Activated CD8-positive, alpha-beta memory T cell treated with anti-CD3 and anti-CD28 coated beads for 36 hours (primary cell): Measurements from ENCODE around the gene CDC42EP3. TPM values are rescaled to one million over a fixed set of nuclear protein-coding genes. Genes with fewer than 3 reads are reported as not detected.

Experiments
- CTCF ChIA-PET: fragments of 350-600 bp; sonication (Branson Sonifier 250); formaldehyde crosslinking; loops from one replicate; lab custom pipeline; 2021; ENCODE audit warnings: antibody characterized with exemption; lab: Charles Lee
- POLR2A ChIA-PET: fragments of 350-600 bp; sonication (Branson Sonifier 250); formaldehyde crosslinking; loops from one replicate; lab custom pipeline; 2021; ENCODE audit warnings: antibody characterized with exemption; lab: Charles Lee
- total RNA-seq, 2 experiments: library from RNA; stranded (reverse); gene quantifications; one replicate each; pipeline ENCODE4 v1.2.3, GENCODE V29; 2021

The CDC42EP3 gene
- total RNA-seq, 2 experiments from 2014 or later: 33.3 to 36.5 TPM

- ChIA-PET CTCF (interaction anchor here (1.2 kb wide), 1 partner anchor 204 kb away, joined by 3 read pairs; no protein-coding TSS in a partner anchor), POLR2A (interaction anchor here (0.7 kb wide), 1 partner anchor 15 kb away, joined by 3 read pairs; no protein-coding TSS in a partner anchor)
Measured at GRCh38 chr2:37686792-37687526, 15.5 kb upstream of the CDC42EP3 start.

DNA sequence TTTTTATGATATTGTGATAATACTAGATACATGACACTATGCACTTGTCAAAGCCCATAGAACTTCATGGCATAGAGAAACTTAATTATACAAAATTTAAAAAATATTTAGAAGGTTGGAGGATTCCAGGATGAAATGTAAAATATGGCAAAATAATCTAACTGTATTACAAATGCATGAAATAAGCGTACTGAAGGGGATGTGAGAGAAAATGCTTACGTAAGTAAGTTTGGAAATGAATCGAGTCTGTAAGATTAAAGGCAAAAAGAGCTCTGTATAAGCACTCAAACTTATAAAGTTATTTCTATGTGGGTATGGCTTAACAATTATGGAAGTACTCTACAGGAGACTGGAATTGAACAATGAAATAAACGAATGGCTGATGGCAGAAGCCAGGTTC is 13.4 kb upstream of the CDC42EP3 start:
- CTCF ChIA-PET: interaction anchor here (0.6 kb wide), 1 partner anchor 225 kb away, joined by 3 read pairs; no protein-coding TSS in a partner anchor
- POLR2A ChIA-PET: no interaction called here

GRCh38 chr2:37683921-37684780 is 12.7 kb upstream of the CDC42EP3 start:
- CTCF ChIA-PET: interaction anchor here (1.3 kb wide), 1 partner anchor 148 kb away, joined by 4 read pairs; no protein-coding TSS in a partner anchor
- POLR2A ChIA-PET: no interaction called here

DNA sequence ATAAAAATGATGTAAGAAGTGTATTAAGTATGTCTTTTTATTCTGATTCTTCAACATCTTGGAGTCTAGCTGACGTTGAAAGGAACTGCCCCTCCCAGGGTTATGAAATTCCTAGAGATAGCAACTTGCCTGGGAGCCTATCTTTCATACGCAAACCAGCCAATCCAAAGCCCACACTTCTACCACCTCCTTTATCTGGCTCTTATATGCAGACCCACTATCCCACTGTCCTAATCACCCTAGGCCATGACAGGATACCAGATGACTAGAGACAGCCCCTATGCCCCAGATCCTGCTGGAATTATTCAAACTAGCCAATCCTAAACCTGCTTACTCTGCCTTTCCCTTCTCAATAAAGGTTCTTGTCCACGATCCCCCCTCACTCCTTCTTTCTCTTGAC is 11.8 kb upstream of the CDC42EP3 start:
- ChIA-PET POLR2A (interaction anchor here (0.6 kb wide), 1 partner anchor 39 kb away, joined by 4 read pairs; no protein-coding TSS in a partner anchor), CTCF (interaction anchor here (1.3 kb wide), 1 partner anchor 149 kb away, joined by 4 read pairs; no protein-coding TSS in a partner anchor)

DNA sequence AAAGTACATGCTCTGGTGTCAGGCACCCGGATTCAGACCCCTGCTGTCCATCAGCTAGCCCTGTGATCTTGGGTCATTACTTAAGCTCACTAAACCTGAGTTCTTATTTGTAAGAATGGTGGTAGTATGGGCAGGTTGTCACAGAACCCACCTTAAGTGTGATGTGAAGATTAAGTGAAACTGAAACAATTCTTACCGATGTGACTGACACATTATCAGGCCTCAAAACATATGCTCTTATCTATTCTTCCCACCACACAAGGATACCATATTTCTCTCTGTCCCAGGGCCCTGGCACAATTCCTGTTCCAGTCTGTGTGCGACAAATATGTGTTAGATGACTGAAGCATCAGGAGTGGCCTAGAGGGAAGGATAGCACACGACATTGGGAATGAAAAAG is 11.0 kb upstream of the CDC42EP3 start:
- ChIA-PET POLR2A (no interaction called here), CTCF (no interaction called here)

DNA sequence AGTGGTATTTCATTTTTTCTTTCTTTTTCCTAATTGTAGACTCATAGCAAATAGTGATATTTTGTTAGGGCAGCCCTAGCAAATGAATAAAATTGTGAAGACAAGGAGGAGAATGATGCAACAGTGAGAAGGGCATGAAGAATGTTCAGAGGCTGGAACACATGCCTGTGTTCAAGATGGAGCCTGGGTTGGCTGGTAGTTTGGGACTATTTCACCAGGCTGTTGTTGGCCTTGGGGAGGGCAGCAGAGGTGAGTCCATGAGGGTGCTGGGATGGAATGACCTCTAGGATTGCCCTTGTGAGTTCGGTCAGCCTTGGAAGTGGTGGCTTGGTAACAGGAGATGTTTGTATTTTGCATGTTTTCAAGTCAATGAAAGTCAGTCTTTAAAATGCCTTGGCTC is 10.1 kb upstream of the CDC42EP3 start:
- ChIA-PET CTCF (no interaction called here), POLR2A (interaction anchor here (0.6 kb wide), 1 partner anchor 156 kb away, joined by 4 read pairs; no protein-coding TSS in a partner anchor)

- ChIA-PET POLR2A (no interaction called here), CTCF (no interaction called here)
Measured at GRCh38 chr2:37679072-37679695, 7.7 kb upstream of the CDC42EP3 start.

- POLR2A ChIA-PET: no interaction called here
- CTCF ChIA-PET: interaction anchor here (0.8 kb wide), 1 partner anchor 162 kb away, joined by 3 read pairs; no protein-coding TSS in a partner anchor
Measured at GRCh38 chr2:37676274-37676673, 4.8 kb upstream of the CDC42EP3 start.

GRCh38 chr2:37674946-37675345 is 3.5 kb upstream of the CDC42EP3 start:
- CTCF ChIA-PET: no interaction called here

GRCh38 chr2:37672870-37673184 is 1.4 kb upstream of the CDC42EP3 start:
- CTCF ChIA-PET: interaction anchor here (0.6 to 1.1 kb wide), 3 partner anchors 21 to 160 kb away, joined by 3 read pairs; no protein-coding TSS in a partner anchor

More at GRCh38 chr2:37674946-37675345, 3.5 kb upstream of the CDC42EP3 start:
- POLR2A ChIA-PET: no interaction called here

GRCh38 chr2:37672104-37672869 is 845 bp upstream of the CDC42EP3 start:
- POLR2A ChIA-PET: interaction anchor here (0.6 to 1.5 kb wide), 3 partner anchors 14 to 38 kb away, joined by 3 to 6 read pairs (median 4); no protein-coding TSS in a partner anchor
- CTCF ChIA-PET: interaction anchor here (0.6 to 1.7 kb wide), 5 partner anchors 22 to 161 kb away, joined by 3 to 6 read pairs (median 3); no protein-coding TSS in a partner anchor

More at GRCh38 chr2:37672870-37673184, 1.4 kb upstream of the CDC42EP3 start:
- POLR2A ChIA-PET: interaction anchor here (0.6 to 1.2 kb wide), 2 partner anchors 14 to 38 kb away, joined by 3 to 6 read pairs; no protein-coding TSS in a partner anchor

DNA sequence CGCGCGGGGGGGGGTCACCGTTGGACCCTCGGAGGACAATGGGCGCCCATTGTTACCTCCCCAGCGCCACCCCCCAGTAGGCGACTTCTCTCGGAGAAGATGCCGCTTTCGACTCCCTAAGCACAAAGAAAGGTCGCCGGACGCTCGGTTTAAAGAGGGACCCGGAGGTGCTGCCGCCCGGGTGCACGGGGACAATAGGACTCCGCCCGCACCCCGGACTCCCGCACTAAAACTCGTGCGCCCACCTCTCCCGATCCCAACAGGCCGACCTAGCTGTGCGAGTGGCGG is 318 bp upstream of the CDC42EP3 start:
- ChIA-PET POLR2A (interaction anchor here (1.2 to 1.5 kb wide), 2 partner anchors 23 to 37 kb away, joined by 4 to 6 read pairs; no protein-coding TSS in a partner anchor), CTCF (interaction anchor here (0.9 to 1.7 kb wide), 4 partner anchors 23 to 161 kb away, joined by 3 to 6 read pairs (median 3); no protein-coding TSS in a partner anchor)

DNA sequence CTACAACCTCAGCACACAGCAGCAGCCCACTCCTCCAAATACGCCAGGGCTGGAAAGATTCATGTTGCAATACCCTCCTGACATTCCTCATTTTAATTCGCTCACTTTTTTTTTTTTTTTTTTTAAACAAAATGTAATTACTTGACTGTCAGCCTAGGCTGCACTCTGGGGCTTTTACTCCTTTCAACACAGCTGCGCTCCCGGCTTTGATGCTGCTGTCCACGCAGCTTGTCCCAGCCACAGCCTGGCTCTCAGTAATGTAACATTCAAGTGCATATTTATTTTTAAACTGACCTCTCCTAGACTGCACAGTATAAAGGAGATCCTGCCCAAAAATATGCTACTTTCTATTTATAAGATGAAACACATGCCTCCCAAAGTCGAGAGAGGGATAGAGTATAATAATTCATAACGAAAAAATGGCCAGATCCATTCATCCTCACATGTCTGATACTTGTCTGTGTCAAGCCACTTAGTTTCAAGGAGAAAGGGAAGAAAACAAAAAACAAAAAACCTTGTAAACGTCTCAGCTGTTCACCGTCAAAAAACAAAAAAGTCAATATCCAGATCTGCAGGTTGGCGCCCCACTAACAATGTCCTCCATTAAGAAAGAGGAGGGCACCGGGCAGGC is 949 bp downstream of the CDC42EP3 start:
- CTCF ChIA-PET: interaction anchor here (0.7 to 1.8 kb wide), 5 partner anchors 12 to 207 kb away, joined by 3 to 7 read pairs (median 3); no protein-coding TSS in a partner anchor
- POLR2A ChIA-PET: interaction anchor here (1.0 kb wide), 1 partner anchor 47 kb away, joined by 7 read pairs; no protein-coding TSS in a partner anchor

GRCh38 chr2:37669446-37669845 is 2.0 kb downstream of the CDC42EP3 start:
- ChIA-PET POLR2A (interaction anchor here (1.0 to 1.1 kb wide), 2 partner anchors 46 to 83 kb away, joined by 6 to 7 read pairs; no protein-coding TSS in a partner anchor), CTCF (interaction anchor here (0.7 to 1.8 kb wide), 5 partner anchors 13 to 208 kb away, joined by 3 to 7 read pairs (median 3); no protein-coding TSS in a partner anchor)

DNA sequence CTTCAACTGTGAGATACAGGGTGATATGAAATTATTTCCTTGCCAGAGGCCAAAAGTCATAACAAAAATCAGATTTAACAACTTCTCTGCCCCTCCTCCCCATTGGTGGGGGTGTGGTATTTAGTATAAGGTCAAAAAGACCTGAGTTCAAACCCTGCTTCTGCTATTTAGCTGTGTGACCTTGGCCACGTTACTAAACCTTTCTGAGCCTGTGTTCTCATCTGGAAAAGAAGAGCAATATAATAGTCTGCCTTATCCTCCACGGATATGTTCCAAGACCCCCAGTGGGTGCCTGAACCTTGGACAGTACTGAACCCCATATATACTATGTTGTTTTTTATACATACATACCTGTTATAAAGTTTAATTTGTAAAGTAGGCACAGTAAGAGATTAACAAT is 3.7 kb downstream of the CDC42EP3 start:
- ChIA-PET CTCF (no interaction called here), POLR2A (no interaction called here)

DNA sequence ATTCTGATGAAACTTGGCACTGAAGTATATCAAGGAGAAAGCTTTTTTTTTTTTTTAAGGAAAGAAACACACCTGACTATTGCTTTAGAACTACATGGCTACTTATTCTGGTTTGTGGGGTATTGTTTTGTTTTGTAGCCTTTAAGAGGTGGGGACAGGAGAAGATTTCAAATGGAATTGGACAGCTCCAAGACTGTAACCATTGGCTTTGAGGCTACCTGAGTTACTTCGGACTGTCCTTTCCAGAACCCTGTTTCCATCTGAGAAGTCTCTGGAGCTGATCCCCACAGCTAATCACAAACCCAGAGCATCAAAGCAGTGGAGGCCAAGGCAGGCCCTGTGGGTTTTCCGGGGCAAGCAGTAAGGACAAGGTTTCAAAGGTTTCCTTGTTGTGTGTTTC is 4.7 kb downstream of the CDC42EP3 start:
- ChIA-PET CTCF (interaction anchor here (0.7 kb wide), 1 partner anchor 14 kb away, joined by 3 read pairs; no protein-coding TSS in a partner anchor), POLR2A (interaction anchor here (0.7 kb wide), 1 partner anchor 67 kb away, joined by 4 read pairs; no protein-coding TSS in a partner anchor)
